ENCODE results near the gene KAT2B.
"Not testable (repeated sequence)": the region's sequence is repeated elsewhere in the genome, so short reads cannot be mapped to it uniquely, and the experiment has no call there.

KAT2B gene

DNA sequence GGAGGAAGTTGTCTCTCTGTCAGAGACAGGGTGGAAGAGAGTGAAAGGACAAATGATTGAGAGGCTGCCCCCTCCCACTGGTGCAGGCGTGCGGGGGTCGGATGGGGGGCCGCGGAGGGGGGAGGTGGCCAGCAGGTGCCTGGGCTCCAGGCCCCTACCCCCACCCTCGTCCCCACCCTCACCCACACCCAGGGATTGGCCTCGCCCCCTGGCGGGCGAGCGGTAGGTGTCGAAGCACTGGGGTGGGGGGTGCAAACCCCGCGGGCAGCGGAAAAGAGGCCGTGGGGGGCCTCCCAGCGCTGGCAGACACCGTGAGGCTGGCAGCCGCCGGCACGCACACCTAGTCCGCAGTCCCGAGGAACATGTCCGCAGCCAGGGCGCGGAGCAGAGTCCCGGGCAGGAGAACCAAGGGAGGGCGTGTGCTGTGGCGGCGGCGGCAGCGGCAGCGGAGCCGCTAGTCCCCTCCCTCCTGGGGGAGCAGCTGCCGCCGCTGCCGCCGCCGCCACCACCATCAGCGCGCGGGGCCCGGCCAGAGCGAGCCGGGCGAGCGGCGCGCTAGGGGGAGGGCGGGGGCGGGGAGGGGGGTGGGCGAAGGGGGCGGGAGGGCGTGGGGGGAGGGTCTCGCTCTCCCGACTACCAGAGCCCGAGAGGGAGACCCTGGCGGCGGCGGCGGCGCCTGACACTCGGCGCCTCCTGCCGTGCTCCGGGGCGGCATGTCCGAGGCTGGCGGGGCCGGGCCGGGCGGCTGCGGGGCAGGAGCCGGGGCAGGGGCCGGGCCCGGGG lies at the start of gene KAT2B:
Gene KAT2B, plus strand, starts transcription at position 682 of the 783 bp plus-strand sequence. Its CDS starts 32 bp downstream, at position 714.
- DNase-seq (ENCODE audit: low spot score) = peak; percentile 80

DNA sequence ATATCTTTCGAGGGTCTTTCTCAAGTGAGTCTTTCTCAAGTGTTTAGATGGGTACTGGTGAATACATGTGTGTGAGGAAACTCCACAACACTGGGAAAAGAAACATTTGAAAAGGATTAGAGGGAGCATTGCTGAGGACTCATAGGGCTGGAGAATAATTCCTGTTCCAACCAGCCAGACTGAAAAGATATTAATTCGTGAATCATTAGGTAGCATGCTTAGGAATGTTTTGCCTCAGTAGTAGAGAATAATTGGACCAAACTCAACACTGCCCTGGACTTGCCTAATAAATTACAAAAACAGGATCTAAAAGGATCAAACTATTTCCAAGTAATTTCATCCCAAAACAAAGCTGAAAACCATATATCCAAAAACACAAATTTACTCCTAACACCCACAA lies 45.5 kb upstream of the KAT2B start:
- DNase-seq (ENCODE audit: low spot score) = no peak

DNA sequence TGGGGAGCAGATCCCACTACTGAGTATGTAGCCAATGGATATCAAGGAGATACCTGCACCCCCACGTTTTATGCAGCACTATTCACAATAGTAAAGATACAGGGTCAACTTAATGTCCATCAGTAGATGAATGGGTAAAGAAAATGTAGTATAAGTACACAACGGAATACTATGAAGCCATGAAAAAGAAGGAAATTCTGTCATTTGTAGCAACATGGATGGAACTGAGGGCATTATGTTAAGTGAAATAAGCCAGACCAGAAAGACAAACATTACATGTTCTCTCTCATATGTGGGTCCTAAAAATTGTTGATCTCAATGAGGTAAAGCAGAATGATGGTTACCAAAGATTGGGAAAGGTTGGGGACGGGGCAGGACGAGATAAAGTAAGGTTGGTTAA lies 42.7 kb upstream of the KAT2B start:
- no peak for DNase-seq (ENCODE audit: low spot score)

DNA sequence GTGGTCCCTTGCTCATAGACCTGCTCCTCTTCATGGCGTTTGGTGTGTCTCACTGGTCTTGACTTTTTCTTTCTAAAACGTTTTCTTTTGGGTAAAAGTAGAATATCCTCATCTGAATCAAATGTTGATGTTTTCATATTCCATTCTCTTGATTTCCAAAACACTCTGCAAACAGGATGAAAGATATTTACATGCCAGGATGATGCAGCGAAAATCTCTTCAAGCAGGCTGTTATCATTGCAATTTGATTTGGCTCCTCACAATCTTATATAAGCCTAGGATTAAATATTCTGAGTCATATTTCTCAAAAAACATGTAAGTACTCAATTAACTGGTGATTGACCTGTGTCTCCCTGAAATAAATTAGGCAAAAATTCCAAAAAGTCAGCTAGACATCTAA lies 38.3 kb upstream of the KAT2B start:
- DNase-seq (ENCODE audit: low spot score) = no peak

- DNase-seq (ENCODE audit: low spot score) = no peak
These were observed 32.3 kb upstream of the KAT2B start for GRCh38 chr3:20007960-20008359.

GRCh38 chr3:20008646-20009045 lies 31.6 kb upstream of the KAT2B start:
- no peak for DNase-seq (ENCODE audit: low spot score)

GRCh38 chr3:20012164-20012563 lies 28.1 kb upstream of the KAT2B start, which contains the start of gene PP2D1:
PP2D1 (minus strand) TSS chr3:20012264; CDS start chr3:20012072, 192 bp downstream.
- DNase-seq (ENCODE audit: low spot score) = no peak

GRCh38 chr3:20013396-20013795 lies 26.9 kb upstream of the KAT2B start:
- DNase-seq (ENCODE audit: low spot score) = no peak

DNA sequence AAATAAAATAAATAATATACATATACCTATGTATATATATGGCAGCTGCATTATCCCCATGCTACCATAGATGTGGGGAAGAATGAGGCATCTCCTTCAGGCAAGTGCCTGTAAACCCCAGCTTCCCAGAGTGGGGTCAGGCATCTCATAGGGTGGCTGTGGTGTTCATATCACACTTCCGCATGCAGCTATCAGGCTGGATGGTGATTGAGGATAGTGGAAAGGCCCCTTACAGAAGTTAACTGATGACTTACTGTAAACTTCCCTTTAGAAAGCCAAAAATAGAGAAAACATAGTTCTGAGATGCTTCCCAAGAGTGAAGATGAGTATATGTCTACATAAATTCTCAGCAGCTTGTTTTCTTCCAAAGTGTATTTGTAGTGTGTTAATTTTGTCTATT lies 24.7 kb upstream of the KAT2B start:
- DNase-seq (ENCODE audit: low spot score) = no peak

DNA sequence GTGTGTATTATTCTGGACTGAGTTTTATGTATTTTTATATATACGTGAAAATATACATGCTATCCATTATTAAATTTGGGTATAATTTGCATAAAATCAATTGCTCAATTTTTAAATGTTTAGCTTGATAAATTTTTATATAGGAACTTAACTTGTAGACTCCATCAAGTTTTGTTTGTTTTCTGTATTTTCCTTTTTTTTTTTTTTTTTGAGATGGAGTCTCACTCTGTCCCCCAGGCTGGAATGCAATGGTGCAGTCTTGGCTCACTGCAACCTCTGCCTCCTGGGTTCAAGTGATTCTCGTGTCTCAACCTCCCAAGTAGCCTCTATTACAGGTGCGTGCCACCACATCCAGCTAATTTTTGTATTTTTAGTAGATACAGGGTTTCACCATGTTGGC lies 24.2 kb upstream of the KAT2B start:
- DNase-seq (ENCODE audit: low spot score) = not testable (repeated sequence)

DNA sequence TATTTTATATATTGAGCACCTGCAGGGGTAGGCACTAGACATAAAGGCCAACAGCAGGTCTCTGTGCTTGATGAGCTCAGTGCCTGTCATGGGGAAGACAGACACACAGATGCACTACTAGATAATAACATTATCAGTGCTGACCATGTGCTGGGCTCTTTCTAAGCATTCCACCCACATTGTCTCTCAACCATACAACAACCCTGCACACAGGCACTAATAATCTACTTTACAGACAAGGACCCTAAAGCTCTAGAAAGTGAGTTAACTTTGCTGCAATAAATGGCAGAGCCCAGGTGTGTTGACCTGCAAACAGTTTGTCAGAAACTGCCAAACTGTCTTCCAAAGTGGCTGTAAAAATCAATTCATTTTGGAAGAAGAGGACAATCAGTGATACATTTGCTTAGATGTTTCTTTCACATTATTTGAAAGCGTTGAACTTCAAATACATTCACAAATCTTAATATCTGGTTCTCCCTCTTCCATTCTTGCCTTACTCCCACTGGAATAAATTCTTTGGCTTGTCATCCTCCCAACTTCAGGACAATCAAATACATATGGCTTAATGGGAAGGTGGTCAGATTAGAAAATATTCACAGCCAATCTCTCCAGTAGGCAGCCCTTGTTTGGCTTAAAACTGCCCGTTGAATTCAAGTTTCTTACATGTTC lies 17.2 kb upstream of the KAT2B start:
- no peak for DNase-seq (ENCODE audit: low spot score)

GRCh38 chr3:20023623-20024405 lies 16.4 kb upstream of the KAT2B start:
- DNase-seq (ENCODE audit: low spot score) = no peak

GRCh38 chr3:20027136-20027535 lies 13.1 kb upstream of the KAT2B start:
- no peak for DNase-seq (ENCODE audit: low spot score)

GRCh38 chr3:20028905-20029331 lies 11.3 kb upstream of the KAT2B start:
- DNase-seq (ENCODE audit: low spot score) = no peak

DNA sequence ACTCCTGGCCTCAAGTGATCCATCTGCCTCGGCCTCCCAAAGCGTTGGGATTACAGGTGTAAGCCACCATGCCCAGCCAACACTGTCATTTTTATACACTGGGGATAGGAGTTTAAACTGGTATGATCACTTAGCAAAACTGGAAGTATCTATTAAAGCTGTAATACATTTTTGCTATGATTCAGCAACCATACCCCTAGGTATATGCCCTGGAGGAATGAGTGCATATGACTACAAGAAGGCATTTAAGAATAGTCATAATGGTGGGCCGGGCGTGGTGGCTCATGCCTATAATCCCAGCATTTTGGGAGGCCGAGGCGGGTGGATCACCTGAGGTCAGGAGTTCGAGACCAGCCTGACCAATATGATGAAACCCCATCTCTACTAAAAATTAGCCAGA lies 8.3 kb upstream of the KAT2B start:
- not testable (repeated sequence) for DNase-seq (ENCODE audit: low spot score)

GRCh38 chr3:20035019-20035418 lies 5.2 kb upstream of the KAT2B start:
- DNase-seq (ENCODE audit: low spot score) = no peak

- no peak for DNase-seq (ENCODE audit: low spot score)
These were observed 2.8 kb upstream of the KAT2B start for GRCh38 chr3:20037255-20037996.

DNA sequence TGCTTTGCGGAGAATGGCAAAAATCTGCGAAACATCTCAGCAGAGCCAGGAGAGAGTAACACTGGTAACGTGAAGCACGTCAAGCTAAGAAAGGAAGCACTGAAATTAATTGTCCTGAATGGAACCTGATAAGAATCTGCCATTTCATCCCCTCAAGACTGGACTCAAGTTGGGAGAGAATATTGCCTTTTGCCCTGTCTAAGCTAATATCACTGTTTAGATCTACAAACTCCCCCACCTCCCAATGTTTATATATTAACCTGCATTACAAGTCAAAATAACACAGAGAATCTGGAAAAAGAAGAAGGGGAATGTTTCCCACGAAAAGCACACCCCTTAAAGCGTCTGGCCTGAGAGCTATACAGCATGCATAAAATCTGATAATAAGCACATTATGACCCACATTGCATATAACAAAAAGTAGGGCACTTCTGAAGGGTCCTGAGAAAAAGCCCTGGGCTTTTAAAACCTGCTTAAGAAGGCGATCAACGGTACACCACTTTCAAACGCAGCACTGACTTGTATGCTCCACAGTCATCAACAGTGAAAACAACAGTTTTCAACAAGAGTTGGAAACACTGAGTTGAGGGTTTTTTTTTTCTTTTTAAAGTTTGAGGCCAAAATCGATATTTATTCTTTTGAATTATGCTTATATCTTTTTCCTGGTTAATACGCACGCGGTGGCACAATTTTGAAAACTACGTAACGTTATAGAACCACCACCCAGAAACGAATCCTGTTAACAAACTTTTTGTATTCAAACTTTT lies 1.4 kb upstream of the KAT2B start:
- DNase-seq (ENCODE audit: low spot score) = no peak

- DNase-seq (ENCODE audit: low spot score) = no peak
These were observed 831 bp upstream of the KAT2B start for GRCh38 chr3:20039466-20039764.

- peak; percentile 68 for DNase-seq (ENCODE audit: low spot score)
These were observed 426 bp downstream of the KAT2B start for GRCh38 chr3:20040548-20041196.

Data from iPS-NIHi11 (cell line).